ENCODE data around the gene ANKS1A. TPM values are rescaled to one million over a fixed set of nuclear protein-coding genes. Genes with fewer than 3 reads are reported as not detected.

ANKS1A gene
- total RNA-seq, 2 experiments from 2014 or later = 6.4 to 6.9 TPM

DNA sequence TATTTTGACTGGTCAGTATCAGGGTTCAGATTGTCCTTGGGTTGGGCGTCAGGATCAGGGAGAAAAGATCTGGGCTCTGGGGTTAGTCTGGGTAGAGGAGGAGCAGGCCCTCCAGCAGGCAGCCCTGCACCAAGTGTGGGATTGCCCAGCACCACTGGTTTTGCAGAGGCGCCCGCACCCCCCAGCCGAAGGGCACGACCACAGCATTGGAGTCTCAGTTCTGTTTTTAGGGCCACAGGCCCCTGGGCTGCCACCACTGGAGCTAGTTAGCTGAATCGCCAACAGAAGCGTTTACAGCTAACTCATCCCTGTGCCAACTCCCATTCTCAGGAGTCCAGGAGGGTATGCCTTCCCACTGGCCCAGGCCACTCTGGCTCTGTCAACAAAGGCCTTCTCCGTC is 167.9 kb downstream of the ANKS1A start:
- H3K4me1 ChIP-seq (ENCODE audit: insufficient read depth, low read length) = no peaks in the 10 kb centered on the region
- H3K27ac ChIP-seq (ENCODE audit: low read depth in 1 of 2, low read length in 2 of 2) = no peak overlapping the region
- ChIA-PET POLR2A (no interaction called here), CTCF (interaction anchor here (0.6 kb wide), 1 partner anchor 711 kb away, joined by 3 read pairs; no protein-coding TSS in a partner anchor)
- ATAC-seq (ENCODE audit: poor library complexity) (no peak), DNase-seq (no peak)
- no peaks in the 10 kb centered on the region for H3K27me3 Mint-ChIP-seq
- peaks cover 23% of the 10 kb centered on the region for H3K36me3 ChIP-seq (ENCODE audit: insufficient read depth, low read length)
- no peaks in the 10 kb centered on the region for H3K27me3 ChIP-seq (ENCODE audit: control insufficient read depth in 1 of 2, insufficient read depth in 2 of 2, low read length in 2 of 2)
- no peak overlapping the region for H3K27ac Mint-ChIP-seq
- peaks cover 7% of the 10 kb centered on the region for H3K4me1 Mint-ChIP-seq (ENCODE audit: low read depth)
- TF ChIP-seq, protein P1, sequence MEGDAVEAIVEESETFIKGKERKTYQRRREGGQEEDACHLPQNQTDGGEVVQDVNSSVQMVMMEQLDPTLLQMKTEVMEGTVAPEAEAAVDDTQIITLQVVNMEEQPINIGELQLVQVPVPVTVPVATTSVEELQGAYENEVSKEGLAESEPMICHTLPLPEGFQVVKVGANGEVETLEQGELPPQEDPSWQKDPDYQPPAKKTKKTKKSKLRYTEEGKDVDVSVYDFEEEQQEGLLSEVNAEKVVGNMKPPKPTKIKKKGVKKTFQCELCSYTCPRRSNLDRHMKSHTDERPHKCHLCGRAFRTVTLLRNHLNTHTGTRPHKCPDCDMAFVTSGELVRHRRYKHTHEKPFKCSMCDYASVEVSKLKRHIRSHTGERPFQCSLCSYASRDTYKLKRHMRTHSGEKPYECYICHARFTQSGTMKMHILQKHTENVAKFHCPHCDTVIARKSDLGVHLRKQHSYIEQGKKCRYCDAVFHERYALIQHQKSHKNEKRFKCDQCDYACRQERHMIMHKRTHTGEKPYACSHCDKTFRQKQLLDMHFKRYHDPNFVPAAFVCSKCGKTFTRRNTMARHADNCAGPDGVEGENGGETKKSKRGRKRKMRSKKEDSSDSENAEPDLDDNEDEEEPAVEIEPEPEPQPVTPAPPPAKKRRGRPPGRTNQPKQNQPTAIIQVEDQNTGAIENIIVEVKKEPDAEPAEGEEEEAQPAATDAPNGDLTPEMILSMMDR (IDR thresholded peaks at IDR 0.05) = no peak
- peaks cover 25% of the 10 kb centered on the region for H3K36me3 Mint-ChIP-seq (ENCODE audit: low read depth)
- no peak overlapping the region for H3K4me3 Mint-ChIP-seq
- H3K4me3 ChIP-seq (ENCODE audit: low read length) = no peak overlapping the region
- H3K9me3 ChIP-seq (ENCODE audit: control insufficient read depth in 1 of 2, insufficient read depth in 1 of 2, low read length in 2 of 2) = no peaks in the 10 kb centered on the region
- no peaks in the 10 kb centered on the region for H3K9me3 Mint-ChIP-seq
- intact Hi-C loops (cut with DNase I, micrococcal nuclease) = no loop called here

DNA sequence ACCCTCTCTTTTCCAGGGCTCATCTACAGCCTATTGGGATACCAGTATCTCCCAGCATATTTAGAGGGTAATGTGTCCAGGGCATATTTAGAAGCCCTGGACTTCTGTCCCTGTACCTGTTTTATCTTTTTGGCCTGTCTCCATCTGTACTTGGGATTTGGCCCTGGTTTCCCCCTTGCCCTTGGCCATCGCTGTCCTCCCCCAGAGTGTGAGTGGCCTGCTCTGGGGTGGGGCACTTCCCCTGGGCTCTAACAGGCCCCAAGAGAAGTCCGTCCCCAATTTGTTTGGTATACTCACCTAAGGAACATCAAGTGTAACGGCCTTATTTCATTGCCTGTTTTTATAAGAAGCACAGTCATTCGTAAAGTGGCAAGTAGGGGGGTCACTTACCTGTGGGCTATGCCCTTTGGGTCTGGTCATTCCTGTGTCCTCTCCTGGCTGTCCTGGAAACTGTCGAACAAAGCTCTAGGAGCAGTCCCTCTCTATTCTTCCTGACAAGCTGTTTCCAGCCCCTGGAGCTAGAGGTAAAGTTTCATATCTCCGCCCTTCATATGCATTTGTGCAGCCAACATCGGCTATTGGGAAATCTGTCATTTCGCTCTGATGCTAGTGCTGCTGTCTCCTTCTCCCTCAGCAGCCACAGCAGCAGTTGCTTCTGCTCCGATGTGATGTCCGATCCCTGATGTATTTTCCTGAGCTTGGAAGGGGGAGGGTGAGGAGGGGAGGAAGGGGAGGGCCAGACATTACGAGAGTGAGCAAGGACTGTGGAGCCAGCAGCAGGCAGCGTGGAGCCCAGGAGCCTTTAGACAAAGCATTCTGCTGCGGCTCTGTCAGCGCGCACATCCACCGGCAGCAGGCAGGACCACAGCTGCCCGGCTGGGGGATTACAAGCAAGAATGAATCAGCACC is 168.6 kb downstream of the ANKS1A start:
- CTCF ChIA-PET = interaction anchor here (0.6 kb wide), 1 partner anchor 710 kb away, joined by 3 read pairs; no protein-coding TSS in a partner anchor
- Histone ChIP-seq H3K4me3 (ENCODE audit: low read length) (no peak overlapping the region), H3K36me3 (ENCODE audit: insufficient read depth, low read length) (peaks cover 23% of the 10 kb centered on the region), H3K27me3 (ENCODE audit: control insufficient read depth in 1 of 2, insufficient read depth in 2 of 2, low read length in 2 of 2) (no peaks in the 10 kb centered on the region), H3K27ac (ENCODE audit: low read depth in 1 of 2, low read length in 2 of 2) (no peak overlapping the region), H3K9me3 (ENCODE audit: control insufficient read depth in 1 of 2, insufficient read depth in 1 of 2, low read length in 2 of 2) (no peaks in the 10 kb centered on the region), H3K4me1 (ENCODE audit: insufficient read depth, low read length) (no peaks in the 10 kb centered on the region)
- TF ChIP-seq, protein P1 (IDR thresholded peaks at IDR 0.05) = no peak
- DNase-seq = no peak
- Mint-ChIP-seq H3K27me3 (no peaks in the 10 kb centered on the region), H3K4me3 (no peak overlapping the region), H3K4me1 (ENCODE audit: low read depth) (peaks cover 7% of the 10 kb centered on the region), H3K9me3 (no peaks in the 10 kb centered on the region), H3K27ac (no peak overlapping the region), H3K36me3 (ENCODE audit: low read depth) (peaks cover 28% of the 10 kb centered on the region)
- intact Hi-C loops (cut with DNase I, micrococcal nuclease) = no loop called here
- POLR2A ChIA-PET = no interaction called here
- ATAC-seq (ENCODE audit: poor library complexity) = no peak

GRCh38 chr6:35058358-35058675 is 169.3 kb downstream of the ANKS1A start:
- TF ChIP-seq, protein P1 (IDR thresholded peaks at IDR 0.05) = no peak
- Histone ChIP-seq H3K27ac (ENCODE audit: low read depth in 1 of 2, low read length in 2 of 2) (no peak overlapping the region), H3K36me3 (ENCODE audit: insufficient read depth, low read length) (peaks cover 23% of the 10 kb centered on the region), H3K27me3 (ENCODE audit: control insufficient read depth in 1 of 2, insufficient read depth in 2 of 2, low read length in 2 of 2) (no peaks in the 10 kb centered on the region), H3K4me1 (ENCODE audit: insufficient read depth, low read length) (no peaks in the 10 kb centered on the region), H3K4me3 (ENCODE audit: low read length) (no peak overlapping the region), H3K9me3 (ENCODE audit: control insufficient read depth in 1 of 2, insufficient read depth in 1 of 2, low read length in 2 of 2) (no peaks in the 10 kb centered on the region)
- ATAC-seq (ENCODE audit: poor library complexity) (no peak), DNase-seq (no peak)
- no peaks in the 10 kb centered on the region for H3K9me3 Mint-ChIP-seq
- H3K4me1 Mint-ChIP-seq (ENCODE audit: low read depth) = peaks cover 7% of the 10 kb centered on the region
- intact Hi-C loops (cut with DNase I, micrococcal nuclease) = no loop called here
- no peak overlapping the region for H3K4me3 Mint-ChIP-seq
- no peaks in the 10 kb centered on the region for H3K27me3 Mint-ChIP-seq
- no peak overlapping the region for H3K27ac Mint-ChIP-seq
- peaks cover 30% of the 10 kb centered on the region for H3K36me3 Mint-ChIP-seq (ENCODE audit: low read depth)
- ChIA-PET CTCF (no interaction called here), POLR2A (no interaction called here)
